ENCODE results near the gene SFSWAP.

SFSWAP gene

DNA sequence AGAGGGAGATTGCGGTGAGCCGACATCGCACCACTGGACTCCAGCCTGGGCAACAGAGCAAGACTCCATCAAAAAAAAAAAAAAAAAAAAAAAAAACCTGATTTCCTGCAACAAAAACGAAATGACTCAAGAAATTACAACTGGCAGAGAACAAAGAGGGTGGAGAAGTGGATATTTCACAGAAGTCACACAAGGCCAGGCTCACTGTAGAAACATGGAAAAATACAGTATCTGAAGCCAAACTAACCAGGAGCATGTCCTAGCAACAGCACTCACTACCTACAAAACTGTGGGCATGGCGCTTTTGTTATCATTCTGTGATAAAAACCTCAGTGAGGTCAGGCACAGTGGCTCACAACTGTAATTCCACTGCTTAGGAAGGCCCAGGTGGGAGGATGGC lies 105.6 kb downstream of the SFSWAP start:
- DNase-seq (ENCODE audit: low read depth) = no peak

DNA sequence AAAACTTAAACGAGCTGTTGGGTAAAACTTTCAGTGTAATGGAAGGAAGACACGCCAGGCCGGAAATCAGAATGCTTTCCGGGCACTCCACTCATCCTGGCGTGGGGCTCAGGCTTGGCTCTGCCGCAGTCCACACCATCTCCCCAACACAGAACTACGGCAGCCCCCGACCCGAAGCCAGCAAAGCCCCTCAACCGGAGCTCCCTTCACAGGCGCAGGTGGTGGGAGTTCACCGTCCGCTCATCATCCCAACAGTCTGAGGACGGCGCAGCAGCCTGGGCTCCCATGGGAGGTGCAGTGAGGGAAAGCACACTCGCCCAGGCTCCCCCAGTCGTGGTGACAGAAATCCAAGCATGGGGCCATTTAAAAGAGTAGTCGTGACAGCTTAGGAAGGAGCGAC lies 106.4 kb downstream of the SFSWAP start:
- DNase-seq (ENCODE audit: low read depth) = no peak

DNA sequence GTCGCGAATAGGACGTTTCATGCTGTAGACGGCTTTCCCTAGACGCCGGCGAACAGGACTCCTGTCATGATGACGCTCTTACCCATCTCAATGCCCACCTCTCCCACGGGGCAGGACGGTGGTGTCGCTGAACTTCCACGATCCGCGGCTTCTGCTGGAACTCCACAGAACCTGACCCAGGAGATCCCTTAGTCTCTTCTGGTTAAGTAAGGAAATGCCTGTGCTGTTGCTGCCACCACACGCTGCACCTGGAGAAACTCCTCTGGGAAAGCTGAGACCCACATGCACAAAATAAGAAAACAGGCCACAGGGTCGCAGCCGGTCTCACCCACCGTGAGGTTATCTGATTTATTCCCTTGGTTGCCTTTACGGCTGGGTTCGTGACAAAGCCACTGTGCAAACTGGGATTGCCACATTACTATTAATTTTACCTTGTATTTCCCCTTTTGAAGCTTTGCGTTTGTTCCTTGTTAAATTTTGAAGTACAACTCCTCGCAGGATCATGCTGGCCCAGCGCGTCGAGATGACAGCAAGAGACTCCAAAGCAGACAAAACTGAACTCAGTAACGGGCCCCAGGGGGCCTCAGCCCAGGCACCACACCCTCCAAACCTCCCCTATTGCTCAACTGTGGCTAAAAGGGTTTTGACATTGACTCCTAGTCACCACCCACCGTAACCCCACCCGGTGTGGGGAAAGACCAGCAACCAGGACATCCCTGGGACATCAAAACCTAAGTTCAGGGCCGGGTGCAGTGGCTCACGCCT lies 108.1 kb downstream of the SFSWAP start:
- no peak for DNase-seq (ENCODE audit: low read depth)

DNA sequence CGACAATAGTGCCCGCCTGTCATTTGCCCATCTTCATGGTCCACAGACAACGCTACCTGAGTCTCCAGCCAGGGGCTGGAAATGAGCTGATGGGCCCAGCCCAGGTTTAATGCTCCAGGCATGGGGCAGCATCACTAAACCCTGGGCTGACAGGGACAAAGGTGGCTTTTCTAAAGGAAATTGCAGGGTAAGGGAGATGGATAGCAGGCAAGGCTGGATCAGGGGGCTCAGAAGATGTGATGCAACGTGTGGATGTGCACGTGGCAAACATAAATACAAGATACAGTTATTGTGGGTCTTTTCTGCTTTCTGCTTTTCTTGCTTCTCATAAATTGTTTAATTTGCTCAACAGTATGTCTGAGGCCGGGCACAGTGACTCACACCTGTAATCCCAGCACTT lies 113.6 kb downstream of the SFSWAP start:
- DNase-seq (ENCODE audit: low read depth) = no peak

DNA sequence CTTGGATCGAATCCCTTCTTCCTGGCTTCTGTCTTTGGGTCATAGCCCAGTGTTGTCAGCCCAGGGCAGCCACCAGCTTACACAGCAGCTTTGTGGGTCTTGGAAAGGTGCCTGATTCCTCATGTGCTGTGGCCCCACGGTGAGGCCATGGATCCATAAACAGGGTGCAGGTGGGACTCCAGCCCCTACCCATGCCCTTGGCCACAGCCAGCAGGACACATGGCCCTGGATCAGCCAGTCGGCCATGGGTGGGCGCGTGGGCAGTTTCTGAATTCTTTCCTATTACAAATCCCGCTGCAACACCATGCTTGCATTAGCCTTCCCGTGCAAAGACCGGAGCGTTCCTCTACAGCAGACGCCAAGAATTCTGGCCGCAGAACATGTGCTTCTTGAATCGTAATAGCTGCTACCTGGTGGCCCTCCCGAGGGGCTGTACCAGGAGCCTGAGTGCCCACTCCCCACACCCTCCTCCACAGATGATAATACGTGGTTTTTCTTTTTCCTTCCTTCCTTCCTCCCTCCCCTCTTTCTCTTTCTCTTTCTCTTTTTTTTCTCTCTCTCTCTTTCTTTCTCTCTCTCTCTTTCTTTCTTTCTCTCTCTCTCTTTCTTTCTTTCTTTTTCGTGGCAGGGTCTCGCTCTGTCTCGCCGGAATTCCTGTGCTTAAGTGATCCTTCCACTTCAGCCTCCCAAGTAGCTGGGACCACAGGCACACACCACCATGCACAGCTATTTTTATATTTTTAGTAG lies 114.4 kb downstream of the SFSWAP start:
- no peak for DNase-seq (ENCODE audit: low read depth)

DNA sequence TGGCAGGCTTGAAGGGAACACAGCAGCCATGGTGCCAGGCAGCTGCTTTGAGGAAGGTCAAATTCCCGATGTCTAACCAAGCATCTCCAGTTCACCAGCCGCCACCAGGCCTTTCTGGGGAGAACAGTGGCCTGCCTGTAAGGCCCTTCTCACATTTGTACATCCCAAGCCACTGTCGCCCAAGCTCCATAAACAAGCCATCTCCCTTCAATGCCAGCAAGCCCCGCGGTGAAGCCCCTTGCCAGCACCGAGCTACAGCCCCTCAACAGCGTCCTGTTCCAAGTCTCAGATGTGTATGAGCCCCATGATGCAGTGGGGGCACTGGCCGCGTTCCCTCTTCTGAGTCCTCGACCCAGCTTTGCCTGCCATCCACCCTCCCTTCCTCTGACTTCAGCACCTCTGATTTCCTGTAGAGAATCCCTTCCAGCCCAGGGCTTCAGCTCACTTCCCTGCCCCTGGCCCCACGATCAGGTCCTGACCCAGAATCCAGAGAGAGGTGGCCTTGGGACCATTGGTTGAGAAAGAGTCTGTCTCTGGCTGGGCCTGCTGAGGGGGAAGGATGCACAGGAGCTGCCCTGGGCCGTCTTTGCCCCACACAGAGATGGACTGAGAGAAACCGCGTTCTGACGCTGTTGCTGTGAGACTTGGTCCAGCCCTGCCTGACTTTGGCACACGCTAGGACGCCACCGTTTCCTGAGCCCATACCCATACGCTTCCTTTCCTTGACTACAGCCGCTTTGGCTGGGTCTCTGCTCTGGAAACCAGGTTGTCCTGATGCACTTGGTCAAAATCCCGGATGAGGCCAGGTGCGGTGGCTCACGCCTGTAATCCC lies 115.4 kb downstream of the SFSWAP start:
- no peak for DNase-seq (ENCODE audit: low read depth)

DNA sequence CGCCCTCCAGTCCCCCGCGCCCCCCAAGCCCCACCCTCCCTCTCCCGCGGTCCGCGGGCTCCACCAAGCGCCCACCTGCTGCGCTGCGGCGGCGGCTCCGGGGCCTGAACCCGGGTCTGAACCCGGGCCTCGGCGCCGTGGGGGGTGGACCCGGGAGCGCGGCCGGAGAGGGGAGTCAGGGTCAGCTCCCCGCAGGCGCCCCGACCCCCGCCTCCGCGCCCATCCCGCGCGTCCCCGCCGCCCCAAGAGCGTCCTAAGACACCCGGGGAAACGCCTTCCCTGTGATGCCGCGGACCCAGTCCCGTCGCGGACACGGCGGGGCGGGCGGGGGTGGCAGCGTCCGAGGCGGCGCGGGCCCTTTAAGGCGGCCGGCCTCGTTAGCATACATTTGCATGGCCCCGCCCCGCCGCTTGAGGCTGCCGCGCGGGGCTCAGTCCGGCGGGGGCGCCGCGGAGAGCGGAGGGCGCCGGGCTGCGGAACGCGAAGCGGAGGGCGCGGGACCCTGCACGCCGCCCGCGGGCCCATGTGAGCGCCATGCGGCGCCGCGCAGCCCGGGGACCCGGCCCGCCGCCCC lies 117.2 kb downstream of the SFSWAP start, which contains the start of gene MMP17:
Gene MMP17, plus strand, starts transcription at position 433 of the 574 bp plus-strand sequence. Its CDS starts 102 bp downstream, at position 535.
- no peak for DNase-seq (ENCODE audit: low read depth)

DNA sequence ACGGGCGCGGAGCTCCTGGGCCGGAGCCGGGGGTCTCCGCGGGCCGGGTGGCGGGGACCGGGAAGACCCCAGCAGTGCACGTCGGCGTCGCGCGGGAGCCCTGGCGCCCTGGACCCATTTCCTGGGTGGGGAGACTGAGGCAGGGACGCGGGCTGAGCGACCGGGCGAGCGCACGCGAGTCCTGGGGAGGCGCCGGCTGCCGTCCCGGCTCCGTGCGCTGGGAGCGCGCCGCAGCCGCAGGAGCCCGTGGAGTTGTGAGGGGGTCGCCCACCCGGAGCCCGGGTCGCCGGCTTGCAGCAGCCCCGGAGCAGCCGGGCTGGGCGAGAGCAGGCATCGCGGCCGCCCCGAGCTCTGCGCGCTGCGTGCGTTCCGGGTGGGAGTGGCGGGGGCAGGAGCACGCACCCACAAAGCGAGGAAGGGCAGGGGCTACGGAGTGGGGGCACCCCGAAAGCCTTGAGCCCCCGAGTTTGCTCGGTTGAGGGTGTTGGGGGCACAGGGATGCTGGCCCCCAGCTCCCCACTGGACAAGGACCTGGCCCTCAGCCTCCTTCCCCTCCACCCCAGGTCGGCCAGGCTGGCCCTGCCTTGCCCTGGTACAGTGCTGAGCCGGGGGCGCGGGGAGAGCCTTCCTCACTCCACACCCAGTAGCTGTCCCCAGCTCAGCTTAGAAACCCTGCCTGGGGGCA lies 117.9 kb downstream of the SFSWAP start:
- DNase-seq (ENCODE audit: low read depth) = no peak

DNA sequence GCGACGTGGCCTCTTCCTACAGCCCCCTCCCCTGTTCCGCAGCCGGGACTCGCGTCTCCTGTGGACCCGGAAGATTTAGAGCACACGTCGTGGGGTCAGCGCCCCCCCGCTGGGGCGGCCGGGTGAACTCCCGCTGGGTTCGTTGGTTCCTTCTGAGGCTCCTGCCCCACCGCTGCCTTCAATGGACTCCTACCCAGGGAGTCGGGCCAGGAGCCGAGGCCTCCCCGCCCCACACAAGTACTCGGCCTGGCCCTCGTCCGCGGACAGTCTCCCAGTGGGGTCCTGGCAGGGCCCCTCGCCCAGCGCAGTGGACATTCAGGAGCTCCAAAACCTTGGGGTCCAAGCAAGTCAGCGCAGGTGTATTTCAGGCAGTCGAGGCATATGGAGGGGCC lies 118.5 kb downstream of the SFSWAP start:
- DNase-seq (ENCODE audit: low read depth) = no peak

DNA sequence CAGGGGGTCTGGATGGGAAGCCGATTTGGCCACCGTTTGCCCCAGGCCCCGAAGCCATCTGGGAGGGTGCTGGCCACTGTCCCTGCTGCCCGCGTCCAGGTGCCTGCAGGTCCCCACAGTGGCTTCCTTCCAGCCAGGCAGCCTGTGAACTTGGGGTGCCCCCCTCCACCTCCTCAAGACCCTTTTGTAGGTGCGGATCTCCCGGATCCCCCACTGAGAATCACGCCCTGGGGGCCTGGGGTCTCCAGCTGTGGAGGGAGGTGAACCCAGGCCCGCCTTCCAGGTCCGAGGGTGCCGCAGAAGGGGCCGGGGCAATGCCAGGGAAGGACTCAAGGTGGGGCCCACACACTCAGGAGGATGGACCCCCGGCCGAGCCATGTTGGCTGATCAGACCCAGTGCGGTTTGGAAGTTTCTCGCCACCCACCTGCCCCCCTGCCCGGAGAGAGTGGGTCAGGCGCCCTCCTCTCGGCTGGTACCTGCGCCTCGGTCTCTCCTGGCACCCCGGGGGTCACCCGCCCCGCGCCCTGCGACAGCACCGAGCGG lies 119.0 kb downstream of the SFSWAP start:
- DNase-seq (ENCODE audit: low read depth) = no peak

DNA sequence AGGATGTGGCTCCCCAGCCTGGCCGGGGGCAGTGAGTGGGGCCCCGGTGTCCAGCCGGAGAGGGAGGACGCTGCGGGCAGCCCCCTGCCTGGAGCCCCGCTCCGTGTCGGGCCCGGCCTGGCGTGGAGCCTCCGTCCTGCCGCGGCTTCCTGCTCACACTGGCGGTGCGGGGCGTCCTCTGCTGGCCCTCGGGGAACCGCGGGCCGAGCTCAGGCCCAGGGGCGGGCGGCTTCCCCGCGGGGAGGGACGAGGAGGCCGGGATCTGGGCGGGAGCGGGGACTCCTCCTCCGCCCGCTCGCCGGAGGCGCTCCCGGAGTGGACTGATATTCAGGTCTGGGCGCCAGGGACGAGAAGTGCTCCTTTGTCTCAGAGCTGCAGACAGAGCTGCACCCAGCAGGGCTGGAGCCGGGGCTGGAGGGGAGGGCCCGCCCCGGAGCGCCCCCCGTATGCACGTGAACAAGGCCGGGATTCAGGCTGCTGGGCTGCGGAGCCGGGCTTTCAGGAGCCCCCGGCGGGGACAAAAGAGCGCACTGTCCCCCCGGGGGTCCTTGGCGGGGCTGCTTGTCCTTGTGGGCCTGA lies 119.5 kb downstream of the SFSWAP start:
- DNase-seq (ENCODE audit: low read depth) = no peak

DNA sequence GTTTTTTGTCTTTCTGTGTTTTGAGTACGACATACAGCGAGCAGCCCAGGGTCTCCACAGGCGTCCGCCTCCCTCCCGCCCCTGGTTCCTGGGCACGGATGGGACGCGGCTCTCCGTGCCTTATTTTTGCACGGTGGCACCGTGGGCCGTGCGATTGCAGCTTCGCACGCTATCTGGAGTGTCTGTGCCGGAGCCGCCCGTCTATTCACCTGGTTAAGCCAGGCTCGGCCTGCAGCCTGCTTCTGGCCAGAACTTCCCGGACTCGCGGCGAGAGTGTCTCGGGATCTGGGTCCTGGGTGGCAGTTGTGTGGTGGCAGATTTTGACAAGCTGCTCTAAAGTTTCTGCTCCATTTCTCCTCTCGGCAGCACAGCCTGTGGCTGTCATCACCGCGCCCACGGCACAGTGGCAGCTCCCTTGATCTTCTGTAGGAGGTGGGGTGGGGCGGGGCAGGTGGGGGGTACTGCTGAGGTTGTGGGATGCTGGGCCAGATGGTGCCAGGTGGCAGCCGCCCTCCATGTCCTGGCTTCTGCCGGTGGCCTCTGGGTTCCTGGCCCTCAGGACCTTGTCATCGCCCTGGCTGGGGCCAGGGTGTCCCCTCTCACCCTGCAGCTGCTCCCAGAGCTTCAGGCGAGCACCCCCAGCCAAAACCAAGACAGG lies 120.2 kb downstream of the SFSWAP start:
- DNase-seq (ENCODE audit: low read depth) = no peak

DNA sequence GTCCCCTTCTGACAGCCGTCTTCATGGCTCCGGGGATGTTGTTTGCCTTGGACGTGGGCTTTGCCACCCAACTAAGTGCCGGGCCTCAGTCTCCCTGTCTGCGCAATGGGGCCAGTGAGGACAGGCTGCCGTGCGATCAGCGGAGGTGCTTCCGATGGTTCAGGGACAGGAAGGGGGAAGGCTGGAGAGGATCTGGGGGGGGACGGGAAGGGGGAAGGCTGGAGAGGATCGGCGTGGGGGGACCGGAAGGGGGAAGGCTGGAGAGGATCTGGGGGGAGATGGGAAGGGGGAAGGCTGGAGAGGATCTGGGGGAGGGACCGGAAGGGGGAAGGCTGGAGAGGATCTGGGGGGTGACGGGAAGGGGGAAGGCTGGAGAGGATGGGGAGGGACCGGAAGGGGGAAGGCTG lies 120.7 kb downstream of the SFSWAP start:
- no peak for DNase-seq (ENCODE audit: low read depth)

DNA sequence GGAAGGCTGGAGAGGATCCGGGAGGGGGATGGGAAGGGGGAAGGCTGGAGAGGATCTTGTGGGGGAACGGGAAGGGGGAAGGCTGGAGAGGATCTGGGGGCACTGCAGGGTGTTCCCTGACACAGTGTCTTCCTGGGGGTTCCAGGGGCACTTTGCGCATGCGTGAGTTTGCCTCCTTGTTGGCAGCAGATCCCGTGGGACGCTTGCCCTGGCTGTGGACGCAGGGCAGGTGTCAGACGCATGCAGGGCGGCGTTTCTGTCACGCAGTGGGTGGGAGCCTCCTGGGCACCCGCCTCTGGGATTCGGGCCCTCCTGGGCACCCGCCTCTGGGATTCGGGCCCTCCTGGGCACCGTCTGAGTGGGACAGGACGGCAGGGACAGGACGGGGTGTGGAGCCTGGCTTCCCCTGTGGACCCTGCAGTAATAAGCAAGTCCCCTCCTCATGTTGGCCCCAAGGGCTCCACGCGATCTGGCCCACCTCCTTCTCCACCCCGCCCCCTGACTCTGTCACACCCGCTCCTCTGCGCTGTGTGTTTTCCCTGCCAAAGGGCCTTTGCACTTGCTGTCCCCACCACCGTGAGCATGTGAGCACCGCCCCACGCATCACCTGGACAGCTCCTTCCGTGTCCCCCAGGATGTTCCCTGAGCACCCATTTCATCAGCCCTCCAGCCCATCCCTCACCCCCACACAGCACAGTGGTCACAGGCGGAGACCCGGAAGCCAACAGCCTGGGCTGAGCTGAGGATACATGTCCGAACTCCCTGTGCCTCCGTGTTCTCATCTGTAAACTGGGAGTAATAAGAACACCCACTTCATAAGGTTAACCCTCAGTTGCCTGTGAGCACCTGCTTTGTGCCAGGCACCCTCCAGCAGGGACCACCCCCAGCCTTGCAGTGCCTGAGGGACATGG lies 121.7 kb downstream of the SFSWAP start:
- no peak for DNase-seq (ENCODE audit: low read depth)

DNA sequence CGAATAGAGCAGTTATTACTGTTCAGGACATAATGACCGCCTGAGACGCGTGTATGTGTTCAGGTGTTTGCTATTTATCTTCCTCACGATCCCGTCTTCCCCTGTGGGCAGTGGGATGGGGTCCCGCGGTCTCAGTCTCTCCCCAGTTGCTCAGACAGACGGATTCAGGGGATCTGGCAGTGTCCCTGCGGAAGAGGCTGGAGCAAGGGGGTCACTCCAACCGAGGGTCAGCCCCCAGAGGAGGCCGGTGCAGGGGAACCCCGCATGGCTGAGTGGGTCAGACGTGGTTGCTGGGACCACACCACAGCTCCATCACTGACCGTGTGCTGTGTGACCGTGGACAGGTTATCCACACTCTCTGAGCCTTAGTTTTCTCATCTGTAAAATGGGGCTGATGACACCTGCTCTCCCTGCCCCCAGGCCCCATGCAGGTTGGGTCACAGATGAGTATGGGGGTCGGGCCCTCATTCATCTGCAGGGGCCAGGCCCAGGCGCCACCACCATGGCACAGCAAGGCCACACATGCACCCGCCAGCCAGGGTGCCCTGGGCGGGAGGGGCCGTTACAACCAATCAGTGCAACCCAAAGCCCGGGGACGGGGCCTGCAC lies 122.5 kb downstream of the SFSWAP start:
- DNase-seq (ENCODE audit: low read depth) = no peak

DNA sequence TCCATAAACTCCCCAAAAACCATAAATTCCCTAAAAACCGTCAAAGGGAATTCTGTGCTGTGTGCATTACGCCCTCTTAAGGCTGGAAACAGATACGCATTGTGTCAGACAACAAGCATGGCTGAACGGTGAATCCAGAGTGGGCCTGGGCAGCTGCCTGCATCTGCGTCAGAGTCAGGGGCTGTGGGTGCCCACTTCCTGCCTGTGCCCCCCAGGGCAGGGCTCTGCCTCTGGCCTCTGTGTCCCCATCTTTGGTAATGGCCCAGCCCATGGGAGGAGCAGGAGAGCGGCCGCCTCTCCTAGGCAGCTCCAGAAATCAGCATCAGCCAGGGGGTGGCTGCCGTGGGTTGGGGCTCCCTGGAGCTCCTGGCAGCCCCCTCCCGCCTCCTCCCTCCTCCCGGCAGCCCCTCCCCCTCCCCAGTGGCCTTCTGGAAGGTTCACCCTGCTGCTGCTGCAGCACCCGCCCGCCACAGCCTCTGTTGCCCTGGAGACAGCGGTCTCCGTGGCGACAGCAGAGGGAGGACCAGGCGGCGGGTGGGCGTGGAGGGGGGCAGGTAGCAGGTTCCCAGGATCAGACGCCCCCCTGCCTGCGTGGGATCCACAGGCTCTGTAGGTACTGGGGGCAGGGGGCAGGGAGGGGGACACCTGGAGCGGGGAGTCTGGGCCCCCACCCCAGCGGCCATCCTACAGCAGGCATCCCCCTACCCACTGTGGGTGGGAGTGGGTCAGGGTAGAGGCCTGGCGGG lies 123.2 kb downstream of the SFSWAP start:
- no peak for DNase-seq (ENCODE audit: low read depth)

DNA sequence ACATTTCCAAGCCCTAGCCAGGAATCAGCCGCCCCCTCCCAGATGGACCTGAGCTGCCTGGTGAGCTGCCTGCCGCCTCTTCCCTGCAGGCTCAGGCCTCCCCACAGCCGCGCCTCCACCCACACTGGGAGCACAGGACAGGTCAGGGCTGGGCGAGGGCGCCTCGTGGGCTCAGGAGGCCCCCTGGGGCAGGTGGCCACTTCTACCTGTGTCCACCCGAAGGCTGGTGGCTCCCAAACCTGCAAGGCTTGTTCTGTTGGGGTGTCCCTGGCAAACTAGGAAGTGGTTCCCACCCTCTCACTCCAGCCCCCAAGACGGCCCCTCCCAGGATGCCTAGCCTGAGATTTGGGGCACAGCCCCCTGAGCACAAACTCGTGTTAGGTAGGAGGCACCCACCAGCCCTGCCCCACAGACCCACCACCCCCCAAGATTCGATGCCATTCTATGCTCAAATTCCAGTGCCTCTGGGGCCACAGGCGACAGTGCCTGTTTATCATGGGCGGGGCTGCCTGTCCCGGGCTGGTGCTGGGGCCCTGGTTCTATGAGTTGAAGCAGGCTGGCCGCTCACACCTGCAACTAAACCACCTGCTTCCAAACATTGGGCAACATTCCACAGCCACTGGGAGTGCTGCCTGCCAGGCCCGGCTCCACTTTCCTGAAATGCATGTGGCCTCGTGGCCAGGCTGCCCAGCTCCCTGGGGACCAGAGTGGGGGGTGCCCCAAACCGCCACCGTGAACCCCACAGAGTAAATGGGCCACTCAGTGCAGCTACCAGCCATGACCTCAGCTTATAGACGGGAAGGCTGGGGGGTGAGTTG lies 124.1 kb downstream of the SFSWAP start:
- no peak for DNase-seq (ENCODE audit: low read depth)
